22Rv1 (cell line): ENCODE results near the gene U2AF1.
"Not testable (repeated sequence)": the region's sequence is repeated elsewhere in the genome, so short reads cannot be mapped to it uniquely, and the experiment has no call there.

Experiments used
- CTCF ChIP-seq: fragments of 450-650 bp; IDR thresholded peaks from 2 replicates; pipeline ENCODE4 v1.5.1; 2017; ENCODE audit warnings: mild to moderate bottlenecking
- ZFX ChIP-seq: fragments of 450-650 bp; IDR thresholded peaks from 2 replicates; pipeline ENCODE4 v1.6.1; 2017; ENCODE audit warnings: antibody characterized with exemption, borderline replicate concordance

- not testable (repeated sequence) for TF ChIP-seq CTCF, ZFX
These were observed 17.9 kb downstream of the U2AF1 start for GRCh38 chr21:43089463-43089862.
